ENCODE data around the gene CAMK2G.

Gene CAMK2G

DNA sequence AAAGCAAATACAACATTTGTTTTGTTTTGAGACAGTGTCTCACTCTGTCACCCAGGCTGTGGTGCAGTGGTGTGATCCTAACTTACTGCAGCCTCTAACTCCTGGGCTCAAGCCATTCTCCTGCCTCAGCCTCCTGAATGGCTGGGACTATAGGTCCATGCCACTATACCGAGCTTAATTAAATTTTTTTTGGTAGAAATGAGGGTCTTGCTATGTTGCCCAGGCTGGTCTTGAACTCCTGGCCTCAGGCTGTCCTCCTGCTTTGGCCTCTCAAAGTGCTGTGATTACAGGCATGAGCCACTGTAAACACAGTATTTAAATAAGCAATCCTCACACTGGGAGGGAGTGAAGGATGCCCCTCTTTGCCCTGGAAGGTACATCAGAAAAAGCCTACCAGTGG, 4.0 kb upstream of the CAMK2G start:
- no peak for DNase-seq

DNA sequence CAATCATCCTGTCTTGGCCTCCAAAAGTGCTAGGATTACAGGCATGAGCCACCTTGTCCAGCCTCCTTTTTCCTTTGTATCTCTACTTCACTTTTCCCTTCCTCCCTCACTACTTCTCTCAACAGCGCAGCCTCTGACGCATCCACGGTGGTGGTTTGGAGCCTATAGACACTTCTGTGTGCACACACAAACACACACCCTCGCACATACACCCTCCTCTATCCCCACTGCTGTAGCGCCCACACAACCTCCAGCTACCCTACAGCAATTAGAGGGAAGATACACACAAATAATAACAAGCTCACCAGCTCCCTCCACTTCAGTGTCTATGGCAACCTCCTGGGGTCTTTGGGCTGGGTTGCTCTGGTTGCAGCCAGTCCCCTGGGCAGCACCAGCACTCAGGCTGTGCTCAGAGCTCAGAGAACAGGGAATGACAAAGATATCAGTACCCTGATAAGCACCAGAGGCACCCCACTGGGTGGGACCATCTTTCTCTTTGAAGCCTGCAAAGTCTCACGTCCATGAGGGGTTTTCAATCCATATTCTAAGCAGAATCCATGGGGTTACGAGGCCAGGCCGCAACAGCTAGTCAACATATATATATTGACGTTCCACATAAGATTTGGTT, 3.3 kb upstream of the CAMK2G start:
- DNase-seq, result no peak

DNA sequence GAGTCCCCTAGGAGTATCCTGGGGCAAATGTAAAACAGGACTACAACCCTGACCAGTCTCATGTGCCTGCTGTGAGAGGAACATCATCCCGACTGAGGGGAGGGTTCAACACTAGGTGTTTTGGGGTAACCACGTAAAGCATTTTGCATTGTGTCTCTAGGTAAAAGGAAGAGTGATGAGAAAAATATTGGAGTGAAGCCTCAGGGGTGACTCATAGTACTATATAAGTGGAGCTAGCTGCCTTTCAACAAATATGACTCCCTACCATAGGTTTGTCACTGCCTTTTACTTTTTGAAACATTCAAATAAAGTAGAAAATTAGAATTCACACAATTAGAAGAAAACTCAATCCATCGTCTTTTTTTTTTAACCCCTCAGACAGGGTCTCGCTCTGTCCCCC, 2.6 kb upstream of the CAMK2G start:
- DNase-seq, result no peak

- DNase-seq, result no peak
Measured at GRCh38 chr10:73876566-73876965, 2.2 kb upstream of the CAMK2G start.

GRCh38 chr10:73876157-73876556, 1.8 kb upstream of the CAMK2G start:
- no peak for DNase-seq

- DNase-seq, result no peak
Measured at GRCh38 chr10:73875139-73875475, 752 bp upstream of the CAMK2G start.

DNA sequence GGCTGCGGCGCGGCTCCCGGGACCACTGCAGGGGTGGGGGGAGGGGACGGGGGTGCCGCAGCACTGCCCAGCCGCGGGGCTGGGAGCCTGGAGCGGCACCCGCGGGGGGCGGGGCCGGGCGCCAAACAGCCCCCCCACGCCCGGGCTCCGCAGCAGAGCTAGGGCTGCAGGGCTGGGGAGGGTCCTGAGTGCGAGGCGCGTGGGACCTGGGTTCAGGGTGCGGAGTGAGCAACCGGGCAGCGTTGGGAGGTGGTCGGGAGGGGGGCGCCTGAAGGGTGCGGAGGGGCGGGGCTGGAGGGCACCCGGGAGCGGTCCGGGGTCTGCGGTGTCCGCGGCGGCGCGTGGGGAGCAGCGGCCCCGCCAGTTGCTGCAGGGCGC, 528 bp downstream of the CAMK2G start:
- no peak for DNase-seq

GRCh38 chr10:73873142-73873837, 1.1 kb downstream of the CAMK2G start:
- no peak for DNase-seq

- DNase-seq, result no peak
Measured at GRCh38 chr10:73872190-73872710, 2.1 kb downstream of the CAMK2G start.

DNA sequence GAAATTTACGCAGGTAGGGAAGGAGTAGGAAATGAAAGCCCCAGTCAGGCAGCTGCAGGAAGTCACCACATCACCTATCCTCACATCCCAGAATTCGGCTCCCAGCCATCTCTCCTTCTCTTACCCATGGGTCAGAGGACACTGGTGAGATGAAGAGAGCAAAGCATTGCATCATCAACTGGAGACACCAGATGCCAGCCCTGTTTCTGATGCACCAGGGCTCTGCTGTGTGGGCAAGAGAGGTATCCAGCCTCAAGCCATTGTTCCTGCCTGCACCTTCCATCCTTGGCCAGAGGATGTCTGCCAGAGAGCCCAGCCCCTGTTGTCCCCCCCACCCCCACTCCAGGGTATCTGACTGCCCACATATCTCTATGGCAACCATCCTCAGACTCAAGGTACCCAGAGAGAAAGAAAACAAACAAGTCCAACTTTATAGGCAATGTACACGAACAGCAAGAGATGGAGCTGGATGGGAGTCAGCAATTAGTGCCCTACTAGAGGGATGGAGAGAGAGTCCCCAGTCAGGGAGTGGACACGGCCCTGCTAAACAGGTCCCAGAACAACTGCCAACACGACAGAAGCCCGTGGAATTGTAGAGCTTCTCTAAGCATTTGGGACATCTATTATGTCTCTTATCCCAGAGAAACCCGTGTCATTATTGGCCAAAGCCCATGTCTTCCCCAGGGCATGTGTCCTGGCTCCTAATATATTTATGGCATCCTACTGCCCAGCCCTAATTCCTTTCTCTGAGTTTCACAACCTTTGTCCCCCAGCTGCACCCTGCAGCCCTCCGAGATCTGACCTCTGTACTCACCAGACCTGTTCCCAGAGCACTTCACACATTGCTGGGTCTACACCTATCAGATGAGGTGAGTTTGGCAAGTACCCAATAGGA, 2.8 kb downstream of the CAMK2G start:
- DNase-seq, result no peak

DNA sequence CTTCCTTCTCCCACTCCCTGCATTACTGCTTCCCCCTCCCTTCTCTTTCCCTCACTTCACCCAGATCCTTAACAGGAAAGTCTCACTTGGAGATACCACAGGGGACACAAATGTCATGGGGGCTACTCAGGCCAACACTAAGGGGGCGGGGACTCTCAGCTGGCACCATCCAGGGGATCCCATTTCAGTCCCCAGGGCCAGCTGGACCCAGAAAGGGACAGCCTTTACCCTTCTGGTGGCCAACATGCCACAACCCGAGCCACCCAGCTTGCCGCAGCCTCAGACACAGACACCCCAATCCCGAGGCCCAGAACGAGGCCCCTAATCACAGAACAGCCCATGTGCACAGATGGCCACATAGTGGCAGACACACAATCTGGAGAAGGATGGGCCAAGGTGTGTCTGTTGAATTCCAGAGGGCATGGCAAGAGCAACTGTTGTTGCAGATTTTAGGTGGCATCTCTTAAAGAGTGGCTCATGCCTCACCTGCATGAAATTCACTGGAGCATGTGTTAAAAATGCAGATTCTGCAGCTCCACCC, 5.6 kb downstream of the CAMK2G start:
- DNase-seq, result no peak

GRCh38 chr10:73867871-73868631, 6.3 kb downstream of the CAMK2G start:
- DNase-seq, result no peak

- DNase-seq, result no peak
Measured at GRCh38 chr10:73867126-73867807, 7.1 kb downstream of the CAMK2G start.

- no peak for DNase-seq
Measured at GRCh38 chr10:73866621-73867020, 7.7 kb downstream of the CAMK2G start.

GRCh38 chr10:73865459-73866442, 8.6 kb downstream of the CAMK2G start:
- DNase-seq, result peak; percentile 93

GRCh38 chr10:73865107-73865458, 9.3 kb downstream of the CAMK2G start:
- DNase-seq, result no peak

DNA sequence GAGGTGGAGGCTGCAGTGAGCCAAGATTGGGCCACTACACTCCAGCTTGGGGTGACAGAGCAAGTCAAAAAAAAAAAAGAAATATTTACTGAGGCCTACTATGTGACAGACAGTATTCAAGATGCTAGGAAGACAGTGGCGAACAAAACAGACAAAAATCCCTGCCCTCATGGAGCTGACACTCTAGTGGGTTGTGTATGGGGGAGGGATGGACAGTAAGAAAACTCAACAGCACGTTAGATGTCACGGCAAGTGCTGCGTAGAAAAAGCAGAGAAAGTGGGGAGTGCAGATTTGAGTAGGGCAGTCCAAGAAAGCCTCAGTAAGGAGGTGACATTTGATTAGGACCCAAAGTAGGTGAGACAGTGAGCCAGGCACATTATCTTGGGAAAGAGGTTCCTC, 10.1 kb downstream of the CAMK2G start:
- no peak for DNase-seq

GRCh38 chr10:73863039-73863817, 11.1 kb downstream of the CAMK2G start:
- DNase-seq, result no peak

- no peak for DNase-seq
Measured at GRCh38 chr10:73862011-73862410, 12.3 kb downstream of the CAMK2G start.
